Adipocyte (in vitro differentiated cells): Measurements from ENCODE around the gene ZNF879.

Experiments used
- DNase-seq: peaks from one replicate; pipeline ENCODE4 v3.0.0-alpha.2; 2015; ENCODE audit warnings: low read depth
- H3K27me3 ChIP-seq: replicated peaks from 2 replicates; pipeline ENCODE4 v1.7.0; 2013; ENCODE audit warnings: mild to moderate bottlenecking, low read length, moderate library complexity; ENCODE audit not compliant: control insufficient read depth, insufficient read depth
- H3K36me3 ChIP-seq: 2 replicates; pipeline ENCODE4 v1.7.0; 2013; ENCODE audit warnings: low read length, mild to moderate bottlenecking, moderate library complexity; ENCODE audit not compliant: control insufficient read depth, insufficient read depth, severe bottlenecking
- H3K4me1 ChIP-seq: 2 replicates; pipeline ENCODE4 v1.7.0; 2013; ENCODE audit warnings: mild to moderate bottlenecking, low read length, moderate library complexity; ENCODE audit not compliant: control insufficient read depth, insufficient read depth
- H3K4me3 ChIP-seq: 2 replicates; pipeline ENCODE4 v1.7.0; 2013; ENCODE audit warnings: mild to moderate bottlenecking, low read length, moderate library complexity
- H3K9ac ChIP-seq: 2 replicates; pipeline ENCODE4 v1.7.0; 2013; ENCODE audit warnings: mild to moderate bottlenecking, low read length, moderate library complexity
- H3K9me3 ChIP-seq: 2 replicates; pipeline ENCODE4 v1.7.0; 2013; ENCODE audit warnings: mild to moderate bottlenecking, low read length, moderate library complexity; ENCODE audit not compliant: control insufficient read depth

ZNF879 gene

DNA sequence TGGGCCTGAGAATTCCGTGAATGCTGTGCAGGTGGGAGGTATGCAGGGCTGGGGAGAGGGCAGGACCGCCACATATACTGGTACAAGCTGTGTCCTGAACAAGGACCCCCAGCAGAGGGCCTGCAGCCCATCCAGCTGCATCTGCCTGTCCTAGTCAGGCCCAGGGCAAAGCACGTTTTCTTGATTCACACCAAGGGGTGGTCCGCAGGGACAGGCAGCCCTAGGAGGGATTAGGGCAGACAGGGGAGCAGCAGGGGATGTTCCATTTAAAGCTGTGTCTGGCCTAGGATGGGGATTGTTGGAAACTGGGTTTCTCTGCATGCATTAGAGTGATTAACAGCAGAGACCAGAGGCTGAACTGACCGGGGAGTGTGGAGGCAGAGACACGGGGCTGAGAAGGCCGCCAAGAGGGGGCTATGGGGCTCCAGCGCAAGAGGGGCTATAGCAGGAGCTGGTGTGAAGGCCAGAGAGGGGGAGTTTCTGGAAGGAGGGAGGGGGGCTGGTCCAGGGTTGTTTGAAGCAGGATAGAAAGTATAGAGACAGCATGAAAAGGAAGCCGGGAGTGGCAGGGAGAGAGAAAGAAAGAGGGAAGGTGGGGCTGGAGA lies 31.2 kb upstream of the ZNF879 start:
- Histone ChIP-seq H3K4me3 (no peak overlapping the region), H3K27me3 (peaks cover 20% of the 10 kb centered on the region), H3K9ac (no peak overlapping the region), H3K4me1 (no peaks in the 10 kb centered on the region), H3K36me3 (no peaks in the 10 kb centered on the region), H3K9me3 (peaks cover 9% of the 10 kb centered on the region)
- DNase-seq: no peak

DNA sequence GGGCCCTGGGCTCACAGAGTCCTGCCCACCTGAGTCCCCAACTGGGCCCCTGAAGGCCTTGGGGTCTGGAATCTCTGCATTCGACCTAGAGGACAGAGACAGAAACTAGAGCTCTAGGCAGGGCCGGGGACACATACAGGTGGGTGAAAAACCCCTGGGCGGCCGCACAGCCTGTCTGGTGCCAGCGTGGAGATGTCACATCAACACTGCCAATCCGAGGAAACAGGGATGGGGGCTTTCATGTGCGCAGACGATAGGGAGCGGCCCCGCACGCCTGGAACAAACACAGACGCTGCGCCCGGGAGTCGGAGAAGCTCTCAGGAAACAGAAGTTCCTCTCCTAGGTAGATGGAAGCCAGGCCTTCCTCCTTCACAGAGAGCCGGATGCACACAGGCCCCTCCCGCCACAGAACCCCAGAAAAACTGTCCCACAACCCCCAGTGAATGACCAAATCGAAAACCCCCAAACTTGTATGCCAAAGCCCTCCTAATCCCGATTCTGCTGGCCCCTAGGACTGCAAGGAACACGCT lies 30.3 kb upstream of the ZNF879 start:
- H3K4me1 ChIP-seq: no peaks in the 10 kb centered on the region
- H3K36me3 ChIP-seq: no peaks in the 10 kb centered on the region
- H3K9ac ChIP-seq: no peak overlapping the region
- DNase-seq: no peak
- H3K27me3 ChIP-seq: peaks cover 20% of the 10 kb centered on the region
- H3K4me3 ChIP-seq: no peak overlapping the region
- peaks cover 9% of the 10 kb centered on the region for H3K9me3 ChIP-seq

DNA sequence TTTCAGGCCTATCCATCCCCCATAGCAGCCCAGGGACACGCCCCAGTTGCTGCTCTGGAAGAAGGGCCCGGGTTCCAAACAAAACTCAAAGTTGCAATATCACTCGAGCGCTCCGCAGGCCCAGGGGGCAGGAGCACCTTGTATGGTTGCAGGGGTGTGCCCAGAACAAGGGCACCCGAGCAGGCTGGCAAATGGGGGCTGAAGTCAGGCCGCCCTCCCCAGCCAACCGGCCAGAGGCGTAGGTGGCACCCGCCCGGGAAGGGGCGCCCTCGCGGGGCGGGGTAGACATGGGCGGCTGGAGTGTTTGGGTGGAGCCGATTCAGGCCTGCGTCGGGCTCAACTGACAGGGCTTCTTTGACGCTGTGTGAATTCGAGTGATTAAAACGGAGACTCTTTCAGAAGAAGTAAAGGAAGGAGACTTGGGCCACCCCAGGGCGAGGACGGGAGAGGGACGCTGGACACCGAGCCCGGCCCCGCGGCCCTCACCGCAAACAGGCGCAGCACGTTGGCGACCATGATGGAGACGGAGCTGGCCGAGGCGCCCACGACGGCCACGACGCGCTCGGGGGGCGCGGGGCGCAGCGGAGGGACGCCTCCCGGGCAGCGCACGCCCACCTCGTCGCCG lies 29.5 kb upstream of the ZNF879 start:
- Histone ChIP-seq H3K9ac (no peak overlapping the region), H3K4me3 (no peak overlapping the region), H3K4me1 (no peaks in the 10 kb centered on the region), H3K27me3 (peaks cover 20% of the 10 kb centered on the region), H3K9me3 (peaks cover 9% of the 10 kb centered on the region), H3K36me3 (no peaks in the 10 kb centered on the region)
- DNase-seq: no peak

- Histone ChIP-seq H3K4me1 (no peaks in the 10 kb centered on the region), H3K9ac (no peak within 1 kb of the TSS), H3K27me3 (peaks cover 20% of the 10 kb centered on the region), H3K36me3 (no peaks in the 10 kb centered on the region), H3K9me3 (peaks cover 9% of the 10 kb centered on the region), H3K4me3 (peak within 1 kb of the TSS; percentile 23)
- no peak for DNase-seq
Observed at GRCh38 chr5:178994580-178995340, 28.8 kb upstream of the ZNF879 start, which contains the start of gene GRM6. TSS of gene GRM6 (minus strand) at chr5:178995320. CDS start at chr5:178994944, 376 bp downstream.

GRCh38 chr5:178995341-178995690 lies 28.3 kb upstream of the ZNF879 start:
- DNase-seq: no peak
- H3K4me3 ChIP-seq: peak overlapping the region; percentile 23
- H3K27me3 ChIP-seq: peaks cover 20% of the 10 kb centered on the region
- H3K9ac ChIP-seq: no peak overlapping the region
- H3K4me1 ChIP-seq: no peaks in the 10 kb centered on the region
- H3K36me3 ChIP-seq: no peaks in the 10 kb centered on the region
- H3K9me3 ChIP-seq: peaks cover 5% of the 10 kb centered on the region

DNA sequence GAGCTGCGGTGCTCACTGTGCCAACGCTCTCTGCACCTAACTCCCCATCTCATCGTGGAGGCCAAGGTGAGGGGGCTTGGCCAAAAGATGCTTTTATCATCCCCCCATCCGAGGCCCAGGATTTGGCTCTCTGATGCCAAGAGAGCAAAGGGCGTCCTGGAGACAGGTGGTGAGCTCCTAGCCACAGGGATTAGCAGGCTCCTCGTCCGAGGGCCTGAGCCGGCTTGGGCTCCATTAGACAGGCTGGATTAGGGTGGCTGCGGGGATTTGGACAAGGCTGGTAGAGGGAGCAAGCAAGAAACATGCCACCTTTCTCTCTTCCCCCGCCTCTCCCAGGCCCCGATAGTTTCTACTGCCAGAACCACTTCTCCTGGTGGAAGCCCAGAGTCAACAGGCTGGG lies 27.4 kb upstream of the ZNF879 start:
- DNase-seq: no peak
- H3K27me3 ChIP-seq: peaks cover 20% of the 10 kb centered on the region

GRCh38 chr5:178997191-178997590 lies 26.4 kb upstream of the ZNF879 start:
- Histone ChIP-seq H3K36me3 (no peaks in the 10 kb centered on the region), H3K4me1 (no peaks in the 10 kb centered on the region), H3K9ac (no peak overlapping the region), H3K9me3 (peaks cover 5% of the 10 kb centered on the region), H3K27me3 (peaks cover 17% of the 10 kb centered on the region), H3K4me3 (no peak overlapping the region)
- DNase-seq: no peak

More for the DNA sequence above, 27.4 kb upstream of the ZNF879 start:
- Histone ChIP-seq H3K36me3 (no peaks in the 10 kb centered on the region), H3K9ac (no peak overlapping the region), H3K9me3 (peaks cover 5% of the 10 kb centered on the region), H3K4me1 (no peaks in the 10 kb centered on the region), H3K4me3 (no peak overlapping the region)

GRCh38 chr5:178998441-178998840 lies 25.2 kb upstream of the ZNF879 start:
- Histone ChIP-seq H3K9ac (no peak overlapping the region), H3K4me3 (no peak overlapping the region), H3K36me3 (no peaks in the 10 kb centered on the region), H3K4me1 (no peaks in the 10 kb centered on the region), H3K9me3 (peaks cover 2% of the 10 kb centered on the region), H3K27me3 (peaks cover 8% of the 10 kb centered on the region)
- DNase-seq: no peak

- Histone ChIP-seq H3K36me3 (no peaks in the 10 kb centered on the region), H3K4me3 (no peak overlapping the region)
Observed at GRCh38 chr5:179006564-179006963, 17.0 kb upstream of the ZNF879 start.

DNA sequence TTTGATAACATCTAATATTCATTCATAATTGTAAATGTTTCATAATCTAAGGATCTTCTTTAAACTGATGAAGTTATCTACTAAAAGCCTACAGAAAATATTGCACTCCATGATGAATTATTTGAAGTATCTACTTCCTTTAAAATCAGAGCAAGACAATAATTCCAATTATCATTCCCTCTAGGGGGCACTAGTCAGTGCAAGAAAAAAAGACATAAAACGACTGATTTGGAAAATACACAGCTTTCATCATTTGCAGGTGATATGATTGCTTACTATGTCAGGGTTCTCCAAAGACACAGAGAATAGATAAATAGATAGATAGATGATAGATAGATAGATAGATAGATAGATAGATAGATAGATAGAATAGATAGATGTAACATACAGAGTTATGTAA lies 14.9 kb upstream of the ZNF879 start:
- Histone ChIP-seq H3K9ac (no peak overlapping the region), H3K4me1 (no peaks in the 10 kb centered on the region), H3K36me3 (no peaks in the 10 kb centered on the region), H3K27me3 (no peaks in the 10 kb centered on the region), H3K9me3 (peaks cover 22% of the 10 kb centered on the region), H3K4me3 (no peak overlapping the region)
- DNase-seq: no peak

More at GRCh38 chr5:179006564-179006963, 17.0 kb upstream of the ZNF879 start:
- Histone ChIP-seq H3K4me1 (no peaks in the 10 kb centered on the region), H3K9ac (no peak overlapping the region), H3K9me3 (peaks cover 13% of the 10 kb centered on the region), H3K27me3 (no peaks in the 10 kb centered on the region)
- DNase-seq: no peak

DNA sequence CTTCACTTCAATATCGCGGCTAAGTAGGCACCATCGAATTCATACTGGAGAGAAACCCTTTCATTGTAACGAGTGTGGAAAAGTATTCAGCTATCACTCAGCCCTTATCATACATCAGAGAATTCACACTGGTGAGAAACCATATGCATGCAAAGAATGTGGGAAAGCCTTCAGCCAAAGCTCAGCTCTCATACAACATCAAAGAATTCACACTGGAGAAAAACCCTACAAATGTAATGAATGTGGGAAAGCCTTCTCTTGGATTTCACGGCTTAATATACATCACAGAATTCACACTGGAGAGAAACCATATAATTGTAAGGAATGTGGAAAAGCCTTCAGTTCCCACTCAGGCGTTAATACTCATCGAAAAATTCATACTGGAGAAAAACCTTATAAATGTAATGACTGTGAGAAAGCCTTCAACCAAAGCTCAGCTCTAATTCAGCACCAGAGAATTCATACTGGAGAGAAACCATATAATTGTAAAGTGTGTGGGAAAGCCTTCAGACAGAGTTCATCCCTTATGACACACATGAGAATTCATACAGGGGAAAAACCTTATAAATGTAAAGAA lies 9.5 kb downstream of the ZNF879 start:
- no peak for DNase-seq

More for the DNA sequence above, 9.5 kb downstream of the ZNF879 start:
- Histone ChIP-seq H3K27me3 (no peaks in the 10 kb centered on the region), H3K9ac (no peak overlapping the region), H3K36me3 (peaks cover 64% of the 10 kb centered on the region), H3K9me3 (peaks cover 96% of the 10 kb centered on the region), H3K4me3 (peak overlapping the region; percentile 65), H3K4me1 (no peaks in the 10 kb centered on the region)
